IMR-90 (cell line): ENCODE measurements around the gene BTF3. TPM values are rescaled to one million over a fixed set of nuclear protein-coding genes. Genes with fewer than 3 reads are reported as not detected.

Source experiments
- ATAC-seq: fragments of 200-7000 bp; cut with Tn5 transposase; 2 replicates; pipeline ENCODE4 v1.9.1; 2020; ENCODE audit warnings: low read depth, mild to moderate bottlenecking, moderate library complexity
- BruUV-seq: library from RNA; stranded (reverse); fragments of 400-500 nt; replicated peaks from 2 replicates; lab custom pipeline; 2021; lab: Mats Ljungman, UMichigan
- CTCF ChIA-PET: fragments of 300-600 bp; formaldehyde crosslinking; extraction: SDS; loops from one replicate; lab custom pipeline; 2021; ENCODE audit warnings: antibody characterized with exemption; lab: Yijun Ruan, JAX
- POLR2A ChIA-PET: fragments of 300-600 bp; sonication (Branson Sonifier 250); formaldehyde crosslinking; loops from one replicate; lab custom pipeline; 2022; ENCODE audit warnings: antibody characterized with exemption; ENCODE audit not compliant: unreplicated experiment; lab: Charles Lee
- DNase-seq: peaks from one replicate; pipeline ENCODE4 v3.0.0; 2013
- H2AFZ ChIP-seq: replicated peaks from 2 replicates; pipeline ENCODE3; 2013; ENCODE audit warnings: low read length, mild to moderate bottlenecking; ENCODE audit not compliant: poor library complexity
- H2AK5ac ChIP-seq: 2 replicates; pipeline ENCODE4 v1.6.1; 2013; ENCODE audit warnings: low read depth, low read length, inconsistent platforms
- H2AK9ac ChIP-seq: replicated peaks from 2 replicates; pipeline ENCODE3; 2013; ENCODE audit warnings: mild to moderate bottlenecking, low read depth, low read length, moderate library complexity; ENCODE audit not compliant: poor library complexity
- H2BK120ac ChIP-seq: 2 replicates; pipeline ENCODE4 v1.6.1; 2013; ENCODE audit warnings: low read depth, low read length, inconsistent platforms
- H2BK15ac ChIP-seq: 3 replicates; pipeline ENCODE4 v1.6.1; 2013; ENCODE audit warnings: low read depth, low read length, inconsistent platforms
- H2BK20ac ChIP-seq: 2 replicates; pipeline ENCODE4 v1.6.1; 2013; ENCODE audit warnings: low read depth, mild to moderate bottlenecking, inconsistent platforms, low read length, moderate library complexity
- H2BK5ac ChIP-seq: 2 replicates; pipeline ENCODE4 v1.6.1; 2013; ENCODE audit warnings: mild to moderate bottlenecking, low read depth, low read length, inconsistent platforms; ENCODE audit not compliant: poor library complexity, severe bottlenecking
- H3K14ac ChIP-seq: replicated peaks from 2 replicates; pipeline ENCODE4 v1.6.1; 2013; ENCODE audit warnings: low read depth, low read length, inconsistent platforms
- H3K18ac ChIP-seq: 2 replicates; pipeline ENCODE4 v1.6.1; 2013; ENCODE audit warnings: low read depth, low read length, control low read depth
- H3K23ac ChIP-seq: 2 replicates; pipeline ENCODE4 v1.6.1; 2013; ENCODE audit warnings: low read depth, low read length, inconsistent platforms
- H3K27ac ChIP-seq: 2 replicates; pipeline ENCODE4 v1.5.1; 2013; ENCODE audit warnings: mild to moderate bottlenecking, control low read depth, low read length; ENCODE audit not compliant: insufficient read depth
- H3K27me3 ChIP-seq: 2 replicates; pipeline ENCODE4 v1.6.1; 2013; ENCODE audit warnings: low read length; ENCODE audit not compliant: control insufficient read depth, insufficient read depth
- H3K36me3 ChIP-seq: 2 replicates; pipeline ENCODE4 v1.6.1; 2013; ENCODE audit warnings: low read length, mixed read lengths; ENCODE audit not compliant: control insufficient read depth, insufficient read depth
- H3K4ac ChIP-seq: 2 replicates; pipeline ENCODE4 v1.6.1; 2013; ENCODE audit warnings: low read depth, low read length, inconsistent platforms
- H3K4me1 ChIP-seq: 2 replicates; pipeline ENCODE4 v1.6.1; 2013; ENCODE audit warnings: low read length, mixed read lengths; ENCODE audit not compliant: control insufficient read depth, insufficient read depth
- H3K4me2 ChIP-seq: 2 replicates; pipeline ENCODE4 v1.6.1; 2013; ENCODE audit warnings: low read depth, mild to moderate bottlenecking, control low read depth, low read length, moderate library complexity
- H3K4me3 ChIP-seq: 2 replicates; pipeline ENCODE4 v1.5.1; 2013; ENCODE audit warnings: low read depth, mild to moderate bottlenecking, control low read depth, low read length, moderate library complexity; ENCODE audit not compliant: insufficient read depth
- H3K56ac ChIP-seq: 2 replicates; pipeline ENCODE4 v1.6.1; 2013; ENCODE audit warnings: low read length, inconsistent platforms; ENCODE audit not compliant: insufficient read depth; ENCODE audit errors: extremely low read depth
- H3K79me1 ChIP-seq, 2 experiments: 2 replicates each; pipeline ENCODE4 v1.6.1; 2013; ENCODE audit warnings: low read length in 2 of 2, inconsistent platforms in 1 of 2, low read depth in 1 of 2
- H3K9ac ChIP-seq: 2 replicates; pipeline ENCODE4 v1.6.1; 2013; ENCODE audit warnings: low read depth, low read length, control low read depth
- H3K9me1 ChIP-seq: 2 replicates; pipeline ENCODE4 v1.6.1; 2013; ENCODE audit warnings: low read length, inconsistent platforms; ENCODE audit not compliant: insufficient read depth
- H3K9me3 ChIP-seq: 2 replicates; pipeline ENCODE4 v1.6.1; 2013; ENCODE audit warnings: low read length; ENCODE audit not compliant: control insufficient read depth, insufficient read depth
- H4K20me1 ChIP-seq: 2 replicates; pipeline ENCODE4 v1.6.1; 2013; ENCODE audit warnings: low read length, inconsistent platforms; ENCODE audit not compliant: insufficient read depth
- H4K5ac ChIP-seq: 2 replicates; pipeline ENCODE4 v1.6.1; 2013; ENCODE audit warnings: mild to moderate bottlenecking, low read depth, low read length, control low read depth
- H4K8ac ChIP-seq, 2 experiments: 2 replicates each; pipeline ENCODE4 v1.6.1; 2013; ENCODE audit warnings: low read depth in 2 of 2, low read length in 2 of 2, control low read depth in 1 of 2, inconsistent platforms in 1 of 2
- H4K91ac ChIP-seq: 2 replicates; pipeline ENCODE4 v1.6.1; 2013; ENCODE audit warnings: low read depth, low read length, inconsistent platforms; ENCODE audit not compliant: insufficient read depth
- CHD1 ChIP-seq: IDR thresholded peaks from 2 replicates; pipeline ENCODE4 v1.6.1; 2012; ENCODE audit warnings: low read depth, low read length, improper control_type of control experiment
- ELK1 ChIP-seq: fragments of 150-350 bp; IDR thresholded peaks from 2 replicates; pipeline ENCODE4 v1.6.1; 2016; ENCODE audit warnings: low read depth, mild to moderate bottlenecking, low read length, moderate library complexity, borderline replicate concordance
- FOS ChIP-seq: fragments of 150-350 bp; IDR thresholded peaks from 2 replicates; pipeline ENCODE4 v1.6.1; 2016; ENCODE audit warnings: low read depth, low read length
- MAFK ChIP-seq: IDR thresholded peaks from 2 replicates; pipeline ENCODE4 v1.6.1; 2012; ENCODE audit warnings: low read depth, low read length, improper control_type of control experiment
- RAD21 ChIP-seq: IDR thresholded peaks from 2 replicates; pipeline ENCODE4 v1.6.1; 2012; ENCODE audit warnings: low read length, improper control_type of control experiment
- WGBS, 2 experiments: methylation state at CpG; one replicate each; pipeline versions ENCODE4 v1.1.5 to v1.1.7; 2013; ENCODE audit warnings: missing lambda C conversion rate in 2 of 2; ENCODE audit not compliant: insufficient read length in 1 of 2; ENCODE audit errors: extremely low coverage in 2 of 2; 5-methylcytosine and 5-hydroxymethylcytosine counted together
- dilution Hi-C: fragments of 300-500 bp; cut with HindIII; formaldehyde crosslinking; loops from one replicate; pipeline ENCODE4 v1.14.3; 2018; ENCODE audit warnings: low sequenced_read_pairs; ENCODE audit not compliant: unreplicated experiment
- in situ Hi-C: fragments of 300-500 bp; cut with MboI; formaldehyde crosslinking; loops from 3 replicates; pipeline ENCODE4 v1.14.3; 2019; ENCODE audit warnings: low sequenced_read_pairs, inconsistent platforms, mixed read lengths
- intact Hi-C: fragments of 100-400 bp; cut with micrococcal nuclease; formaldehyde crosslinking; loops from 2 replicates; pipeline ENCODE4 v1.10.0; 2022
- polyA plus RNA-seq, 3 experiments: library from polyadenylated mRNA; depleted of rRNA; stranded (reverse); fragments of >200 nt; gene quantifications; 2 replicates each; pipeline ENCODE4 v1.2.3, GENCODE V29; 2012; ENCODE audit warnings: low replicate concordance in 1 of 3
- total RNA-seq: library from RNA; depleted of rRNA; stranded (reverse); fragments of >200 nt; gene quantifications from 2 replicates; pipeline ENCODE4 v1.2.3, GENCODE V29; 2012

The BTF3 gene
- total and polyA plus RNA-seq, 2 of the 4 experiments (the other 2 are of a cell fraction) = 225 to 443 TPM

DNA sequence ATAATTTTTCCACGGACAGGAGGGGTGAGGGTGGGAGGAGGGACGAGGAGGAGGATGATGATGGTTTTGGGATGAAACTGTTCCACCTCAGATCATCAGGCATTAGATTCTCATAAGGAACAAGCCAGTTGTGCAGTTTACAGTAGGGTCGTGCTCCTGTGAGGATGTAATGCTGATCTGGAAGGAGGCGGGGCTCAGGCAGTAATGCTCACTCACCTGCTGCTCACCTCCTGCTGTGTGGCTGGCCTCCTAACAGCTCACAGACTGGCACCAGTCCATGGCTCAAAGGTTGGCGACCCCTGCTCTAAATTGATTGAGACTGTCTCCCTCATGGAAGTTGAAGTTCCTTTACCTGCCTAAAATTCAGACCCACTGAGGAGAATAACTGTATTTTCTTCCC is 34.0 kb downstream of the BTF3 start:
- BruUV-seq = no TSS peak
- Histone ChIP-seq H4K8ac (no peak overlapping the region), H3K27me3 (no peaks in the 10 kb centered on the region), H3K9me3 (no peaks in the 10 kb centered on the region), H2BK15ac (no peak overlapping the region), H3K79me1 (no peaks in the 10 kb centered on the region), H4K5ac (no peak overlapping the region), H3K4ac (no peak overlapping the region), H2AK5ac (no peak overlapping the region), H3K9me1 (no peaks in the 10 kb centered on the region), H3K56ac (no peak overlapping the region), H3K4me3 (no peak overlapping the region), H3K9ac (no peak overlapping the region), H2BK120ac (no peak overlapping the region), H3K18ac (no peak overlapping the region), H3K36me3 (no peaks in the 10 kb centered on the region), H2BK20ac (no peak overlapping the region), H3K23ac (no peak overlapping the region), H2BK5ac (no peak overlapping the region), H4K91ac (no peak overlapping the region), H2AFZ (no peak overlapping the region), H4K20me1 (no peaks in the 10 kb centered on the region), H3K4me1 (no peaks in the 10 kb centered on the region), H3K27ac (no peak overlapping the region), H3K14ac (no peak overlapping the region), H3K4me2 (no peak overlapping the region), H2AK9ac (no peak overlapping the region)
- ATAC-seq = no peak
- no peak for DNase-seq
- CTCF ChIA-PET = no interaction called here
- in situ Hi-C loops = no loop called here
- POLR2A ChIA-PET = no interaction called here
- WGBS, 2 experiments = no CpG with 5 or more reads among the region's 5 CpGs
- dilution Hi-C loops = no loop called here
- intact Hi-C loops = no loop called here
- TF ChIP-seq RAD21 = no peak
- no peak for TF ChIP-seq ELK1
- no peak for TF ChIP-seq CHD1
- no peak for TF ChIP-seq FOS
- TF ChIP-seq MAFK = no peak
